ENCODE measurements around the gene CFAP61.

Gene CFAP61

DNA sequence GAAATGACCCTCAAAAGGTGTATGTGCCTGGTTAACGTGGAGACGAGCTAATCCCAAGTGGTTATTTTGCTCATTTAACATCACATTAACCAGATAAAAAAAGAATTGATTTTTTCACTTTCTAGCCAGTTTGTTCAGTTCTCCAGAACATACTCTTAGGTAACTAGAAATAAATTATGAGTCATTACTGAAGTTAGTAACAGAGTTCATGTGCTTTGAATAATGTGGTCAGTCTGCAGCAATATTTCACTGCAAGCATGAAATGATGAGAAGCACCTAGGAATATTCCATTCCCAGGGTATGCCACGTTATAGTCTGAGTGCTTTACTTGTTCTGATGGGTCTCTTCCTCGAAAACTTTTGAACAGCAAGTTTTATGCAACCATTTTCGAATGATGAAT, 177.3 kb downstream of the CFAP61 start:
- H3K79me2 ChIP-seq (ENCODE audit: low read length), result no peaks in the 10 kb centered on the region
- H3K27me3 ChIP-seq (ENCODE audit: low read depth, low read length), result peaks cover 26% of the 10 kb centered on the region
- no peak overlapping the region for H3K9ac ChIP-seq (ENCODE audit: low read length)
- peak overlapping the region; percentile 22; the same call in 1 of the 2 replicates for H3K4me2 ChIP-seq (ENCODE audit: low read length)
- H3K4me3 ChIP-seq (ENCODE audit: low read length), result no peak overlapping the region
- H3K36me3 ChIP-seq (replicated peaks; ENCODE audit: low read depth, low read length), result no peaks in the 10 kb centered on the region
- TF ChIP-seq, protein P1, sequence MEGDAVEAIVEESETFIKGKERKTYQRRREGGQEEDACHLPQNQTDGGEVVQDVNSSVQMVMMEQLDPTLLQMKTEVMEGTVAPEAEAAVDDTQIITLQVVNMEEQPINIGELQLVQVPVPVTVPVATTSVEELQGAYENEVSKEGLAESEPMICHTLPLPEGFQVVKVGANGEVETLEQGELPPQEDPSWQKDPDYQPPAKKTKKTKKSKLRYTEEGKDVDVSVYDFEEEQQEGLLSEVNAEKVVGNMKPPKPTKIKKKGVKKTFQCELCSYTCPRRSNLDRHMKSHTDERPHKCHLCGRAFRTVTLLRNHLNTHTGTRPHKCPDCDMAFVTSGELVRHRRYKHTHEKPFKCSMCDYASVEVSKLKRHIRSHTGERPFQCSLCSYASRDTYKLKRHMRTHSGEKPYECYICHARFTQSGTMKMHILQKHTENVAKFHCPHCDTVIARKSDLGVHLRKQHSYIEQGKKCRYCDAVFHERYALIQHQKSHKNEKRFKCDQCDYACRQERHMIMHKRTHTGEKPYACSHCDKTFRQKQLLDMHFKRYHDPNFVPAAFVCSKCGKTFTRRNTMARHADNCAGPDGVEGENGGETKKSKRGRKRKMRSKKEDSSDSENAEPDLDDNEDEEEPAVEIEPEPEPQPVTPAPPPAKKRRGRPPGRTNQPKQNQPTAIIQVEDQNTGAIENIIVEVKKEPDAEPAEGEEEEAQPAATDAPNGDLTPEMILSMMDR (IDR thresholded peaks at IDR 0.05; ENCODE audit: low read depth, low read length), result no peak
- no peak for TF ChIP-seq EZH2phosphoT487 (IDR thresholded peaks at IDR 0.05; ENCODE audit: low read depth)
- peaks cover 8% of the 10 kb centered on the region for H3K4me1 ChIP-seq (ENCODE audit: low read length)
- 0 out of 2 replicates have a peak, but pooled peaks cover 3% of the 10 kb centered on the region for H3K9me3 ChIP-seq (ENCODE audit: insufficient read depth, low read length)
- no peak overlapping the region for H2AFZ ChIP-seq (ENCODE audit: low read depth, low read length)
- H3K27ac ChIP-seq (ENCODE audit: low read length), result no peak overlapping the region
- no peaks in the 10 kb centered on the region for H4K20me1 ChIP-seq (ENCODE audit: insufficient read depth, low read length)

DNA sequence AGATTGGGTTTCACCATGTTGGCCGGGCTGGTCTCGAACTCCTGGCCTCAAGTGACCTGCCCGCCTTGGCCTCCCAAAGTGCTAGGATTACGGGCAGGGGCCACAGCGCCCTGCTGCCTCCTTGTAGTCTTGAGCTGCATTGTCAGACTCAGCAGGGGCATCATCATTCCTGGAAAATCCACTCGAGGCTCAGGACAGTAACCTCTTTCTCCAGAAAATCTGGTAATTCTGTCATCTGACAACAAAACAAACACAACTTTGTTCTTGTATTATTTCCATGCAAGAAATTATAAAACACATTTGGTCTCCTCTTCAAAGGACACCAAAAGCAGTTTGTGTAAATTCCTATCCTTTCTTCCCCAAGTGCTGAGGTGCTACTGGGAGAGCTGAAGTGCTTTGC, 178.4 kb downstream of the CFAP61 start:
- no peak for TF ChIP-seq EZH2phosphoT487 (IDR thresholded peaks at IDR 0.05; ENCODE audit: low read depth)
- TF ChIP-seq, protein P1 (IDR thresholded peaks at IDR 0.05; ENCODE audit: low read depth, low read length), result no peak
- H3K79me2 ChIP-seq (ENCODE audit: low read length), result no peaks in the 10 kb centered on the region
- H3K36me3 ChIP-seq (replicated peaks; ENCODE audit: low read depth, low read length), result no peaks in the 10 kb centered on the region
- H2AFZ ChIP-seq (ENCODE audit: low read depth, low read length), result no peak overlapping the region
- H3K27me3 ChIP-seq (ENCODE audit: low read depth, low read length), result peaks cover 26% of the 10 kb centered on the region
- no peak overlapping the region for H3K27ac ChIP-seq (ENCODE audit: low read length)
- no peak overlapping the region for H3K4me3 ChIP-seq (ENCODE audit: low read length)
- peaks cover 8% of the 10 kb centered on the region for H3K4me1 ChIP-seq (ENCODE audit: low read length)
- H3K4me2 ChIP-seq (ENCODE audit: low read length), result no peak overlapping the region
- no peak overlapping the region for H3K9ac ChIP-seq (ENCODE audit: low read length)
- 0 out of 2 replicates have a peak, but pooled peaks cover 3% of the 10 kb centered on the region for H3K9me3 ChIP-seq (ENCODE audit: insufficient read depth, low read length)
- H4K20me1 ChIP-seq (ENCODE audit: insufficient read depth, low read length), result no peaks in the 10 kb centered on the region

DNA sequence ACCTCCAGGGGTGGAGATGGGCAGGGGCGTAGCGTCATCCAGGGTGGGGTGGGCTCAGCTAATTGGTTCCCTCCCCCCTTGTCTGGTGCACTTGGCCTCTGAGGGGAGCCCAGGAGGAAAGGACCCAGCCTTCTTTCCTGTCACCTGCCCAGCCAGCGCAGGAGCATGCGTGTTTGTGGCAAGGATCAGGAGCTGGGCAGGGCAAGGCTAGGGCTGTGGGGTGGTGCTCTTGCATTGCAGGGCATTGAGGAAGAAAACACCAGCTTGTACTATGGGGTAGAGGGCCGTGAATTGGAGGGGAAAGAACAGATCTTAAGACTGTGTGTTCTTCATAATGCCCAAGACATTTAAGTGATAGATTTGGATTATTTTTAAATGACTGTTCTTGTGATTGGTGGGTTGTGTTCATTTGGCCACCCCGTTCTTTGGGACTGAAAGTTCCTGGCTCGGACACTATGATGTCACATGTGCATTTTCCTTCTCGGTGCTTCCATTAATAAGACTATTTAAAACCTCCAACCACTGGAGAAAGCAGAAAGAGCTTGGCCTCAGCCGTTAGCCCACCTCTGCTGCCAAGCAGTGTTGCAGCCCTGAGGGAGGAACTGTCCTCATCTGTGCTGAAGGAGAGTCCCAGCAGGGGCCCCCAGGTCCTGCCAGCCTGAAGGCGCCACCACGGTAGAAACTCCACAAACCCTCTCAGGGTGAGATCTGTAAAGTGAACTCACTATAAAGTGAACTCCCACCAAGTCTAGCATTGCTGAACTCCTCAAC, 179.4 kb downstream of the CFAP61 start:
- Histone ChIP-seq H3K27me3 (ENCODE audit: low read depth, low read length) (peaks cover 26% of the 10 kb centered on the region), H3K4me3 (ENCODE audit: low read length) (no peak overlapping the region), H2AFZ (ENCODE audit: low read depth, low read length) (no peak overlapping the region), H3K79me2 (ENCODE audit: low read length) (no peaks in the 10 kb centered on the region), H3K36me3 (replicated peaks; ENCODE audit: low read depth, low read length) (no peaks in the 10 kb centered on the region), H3K9ac (ENCODE audit: low read length) (no peak overlapping the region), H3K4me2 (ENCODE audit: low read length) (no peak overlapping the region), H3K4me1 (ENCODE audit: low read length) (peaks cover 8% of the 10 kb centered on the region), H3K27ac (ENCODE audit: low read length) (no peak overlapping the region), H4K20me1 (ENCODE audit: insufficient read depth, low read length) (no peaks in the 10 kb centered on the region), H3K9me3 (ENCODE audit: insufficient read depth, low read length) (0 out of 2 replicates have a peak, but pooled peaks cover 3% of the 10 kb centered on the region)
- no peak for TF ChIP-seq EZH2phosphoT487 (IDR thresholded peaks at IDR 0.05; ENCODE audit: low read depth)
- TF ChIP-seq, protein P1 (IDR thresholded peaks at IDR 0.05; ENCODE audit: low read depth, low read length), result no peak

DNA sequence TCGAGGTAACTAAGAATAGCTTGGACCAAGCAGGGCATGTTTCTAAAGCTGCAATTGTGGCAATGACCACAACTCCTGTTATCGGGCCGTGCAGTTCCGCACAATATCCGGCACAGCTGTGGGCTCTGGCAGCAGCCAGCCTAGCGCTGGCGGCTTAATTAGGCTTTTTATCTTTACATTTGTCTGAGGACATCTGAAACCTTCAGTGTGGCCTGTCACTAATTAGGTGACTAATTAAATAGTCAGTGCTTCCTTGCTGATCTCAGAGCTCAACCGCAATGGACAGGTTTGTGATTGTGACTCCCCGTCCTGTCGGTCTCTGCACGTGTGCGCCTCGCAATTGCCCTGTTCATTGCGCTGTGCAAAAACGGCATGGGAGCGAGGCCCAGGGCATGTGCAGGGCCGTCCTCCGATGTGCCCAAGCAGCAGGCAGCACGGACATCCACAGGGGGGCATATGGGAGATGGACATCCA, 180.7 kb downstream of the CFAP61 start:
- Histone ChIP-seq H4K20me1 (ENCODE audit: insufficient read depth, low read length) (no peaks in the 10 kb centered on the region), H3K9ac (ENCODE audit: low read length) (no peak overlapping the region), H3K9me3 (ENCODE audit: insufficient read depth, low read length) (no peaks in the 10 kb centered on the region), H3K27ac (ENCODE audit: low read length) (no peak overlapping the region), H3K4me3 (ENCODE audit: low read length) (no peak overlapping the region), H3K79me2 (ENCODE audit: low read length) (no peaks in the 10 kb centered on the region), H3K36me3 (replicated peaks; ENCODE audit: low read depth, low read length) (no peaks in the 10 kb centered on the region), H2AFZ (ENCODE audit: low read depth, low read length) (no peak overlapping the region), H3K4me2 (ENCODE audit: low read length) (no peak overlapping the region), H3K27me3 (ENCODE audit: low read depth, low read length) (peaks cover 27% of the 10 kb centered on the region), H3K4me1 (ENCODE audit: low read length) (peaks cover 8% of the 10 kb centered on the region)
- TF ChIP-seq, protein P1 (IDR thresholded peaks at IDR 0.05; ENCODE audit: low read depth, low read length), result no peak
- no peak for TF ChIP-seq EZH2phosphoT487 (IDR thresholded peaks at IDR 0.05; ENCODE audit: low read depth)

Measured in OCI-LY3 (cell line).